A172 (cell line): ENCODE data around the gene CACNA1D. TPM values are rescaled to one million over a fixed set of nuclear protein-coding genes. Genes with fewer than 3 reads are reported as not detected.

Experiments
- DNase-seq: peaks from one replicate; pipeline ENCODE4 v3.0.0-alpha.2; 2015; ENCODE audit warnings: low spot score
- total RNA-seq: library from RNA; depleted of rRNA; stranded (reverse); fragments of >200 nt; shearing (Covaris generic); gene quantifications from 2 replicates; pipeline ENCODE4 v1.2.3, GENCODE V29; 2014

Gene CACNA1D
- total RNA-seq, 1 experiment from 2014 or later, result not detected

DNA sequence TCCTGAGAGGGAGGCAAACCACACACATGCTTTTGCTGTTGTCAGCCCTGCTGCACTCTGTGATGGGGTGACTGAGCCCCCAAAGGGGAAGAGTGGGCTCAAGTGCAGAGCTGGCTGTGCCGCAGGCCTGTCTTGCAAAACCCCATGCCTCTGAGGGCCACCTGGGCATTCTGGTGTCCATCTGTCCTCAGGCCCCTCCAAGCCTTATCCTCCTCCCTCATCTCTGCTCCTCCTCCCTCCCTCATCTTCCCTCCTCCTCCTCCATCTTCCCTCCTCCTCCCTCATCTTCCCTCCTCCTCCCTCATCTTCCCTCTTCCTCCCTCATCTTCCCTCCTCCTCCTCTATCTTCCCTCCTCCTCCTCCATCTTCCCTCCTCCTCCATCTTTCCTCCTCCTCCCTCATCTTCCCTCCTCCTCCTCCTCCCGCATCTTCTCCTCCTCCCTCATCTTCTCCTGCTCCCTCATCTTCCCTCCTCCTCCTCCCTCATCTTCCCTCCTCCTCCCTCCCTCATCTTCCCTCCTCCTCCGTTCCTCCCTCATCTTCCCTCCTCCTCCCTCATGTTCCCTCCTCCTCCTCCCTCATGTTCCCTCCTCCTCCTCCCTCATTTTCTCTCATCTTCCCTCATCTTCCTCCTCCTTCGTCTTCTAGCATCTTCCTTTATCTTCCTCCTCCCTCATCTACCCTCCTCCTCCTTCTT lies 311.2 kb downstream of the CACNA1D start:
- no peak for DNase-seq

DNA sequence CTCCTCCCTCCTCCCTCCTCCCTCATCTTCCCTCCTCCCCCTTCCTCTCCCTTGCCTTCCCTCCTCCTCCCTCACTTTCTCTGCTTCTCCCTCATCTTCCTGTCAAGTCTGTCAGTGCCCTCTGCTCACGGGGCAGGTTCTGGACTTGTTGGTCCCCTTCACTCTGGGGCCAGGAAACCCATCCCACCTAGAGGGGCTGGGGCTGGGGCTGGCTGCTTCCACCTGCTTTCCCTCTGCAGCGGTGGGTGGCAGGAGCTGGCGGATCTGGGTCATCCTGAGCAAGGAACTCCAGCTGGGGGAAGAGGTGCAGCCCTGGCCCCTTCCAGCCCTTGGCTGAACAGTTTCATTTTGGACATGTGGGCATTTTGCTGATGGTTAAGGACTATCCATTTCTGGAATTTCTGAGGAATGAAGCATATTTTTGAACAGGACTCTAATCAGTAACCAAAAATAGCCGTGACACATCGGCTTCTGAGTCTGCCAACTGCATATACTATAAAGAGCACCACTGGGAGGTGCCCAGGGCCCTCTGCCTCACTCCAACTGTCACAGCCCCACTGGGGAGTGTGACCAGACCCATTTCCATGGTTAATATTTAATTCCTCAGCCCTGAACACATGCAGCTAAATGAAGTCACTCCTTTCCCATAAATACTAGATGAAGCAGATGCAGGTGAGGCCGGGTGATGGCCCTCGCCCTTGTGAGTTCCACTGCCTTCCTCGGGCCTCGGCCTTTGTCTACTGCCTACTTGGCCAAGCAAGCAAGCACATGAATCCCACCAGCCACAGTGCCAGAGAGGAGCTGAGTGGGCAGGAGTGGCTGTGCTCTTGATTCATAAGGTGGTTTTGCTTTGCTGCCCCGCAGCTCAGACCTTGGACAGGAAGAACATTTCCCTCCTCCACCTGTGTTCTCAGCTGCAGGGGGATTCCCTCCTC lies 312.0 kb downstream of the CACNA1D start:
- peak; percentile 82 for DNase-seq

DNA sequence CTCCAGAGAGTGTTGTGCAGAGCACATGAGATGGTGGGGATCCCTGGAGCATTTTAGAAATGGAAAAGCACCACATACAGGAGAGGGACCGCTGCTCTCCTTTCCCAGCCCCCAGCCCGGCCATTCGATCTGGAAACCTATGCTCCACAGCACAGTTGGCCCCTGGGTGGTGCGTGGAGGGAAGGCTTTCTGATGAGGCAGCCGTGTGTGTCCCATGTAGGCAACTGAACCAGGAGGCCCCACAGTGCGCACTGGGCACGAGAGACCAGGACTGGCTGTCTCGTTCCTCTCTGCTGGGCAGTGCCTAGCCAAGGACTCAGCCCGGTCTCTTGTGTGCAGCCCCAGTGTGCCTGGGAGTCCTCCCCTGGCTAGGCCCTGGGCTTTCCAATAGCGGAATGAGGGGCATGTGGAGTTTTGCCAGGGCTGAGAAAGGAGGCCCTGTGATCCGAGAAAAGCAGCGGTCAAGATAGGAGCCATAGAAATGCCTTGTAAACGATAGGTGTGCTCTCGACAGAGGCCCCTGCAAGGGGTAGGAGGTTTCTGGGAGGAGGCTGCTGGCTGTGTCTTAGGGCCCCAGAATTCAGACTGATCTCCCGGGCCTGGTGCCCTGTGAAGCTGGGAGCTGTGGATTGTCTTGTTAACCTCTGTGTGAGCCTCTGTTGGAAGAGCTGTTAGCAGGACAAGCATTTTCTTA lies 312.9 kb downstream of the CACNA1D start:
- DNase-seq, result no peak

DNA sequence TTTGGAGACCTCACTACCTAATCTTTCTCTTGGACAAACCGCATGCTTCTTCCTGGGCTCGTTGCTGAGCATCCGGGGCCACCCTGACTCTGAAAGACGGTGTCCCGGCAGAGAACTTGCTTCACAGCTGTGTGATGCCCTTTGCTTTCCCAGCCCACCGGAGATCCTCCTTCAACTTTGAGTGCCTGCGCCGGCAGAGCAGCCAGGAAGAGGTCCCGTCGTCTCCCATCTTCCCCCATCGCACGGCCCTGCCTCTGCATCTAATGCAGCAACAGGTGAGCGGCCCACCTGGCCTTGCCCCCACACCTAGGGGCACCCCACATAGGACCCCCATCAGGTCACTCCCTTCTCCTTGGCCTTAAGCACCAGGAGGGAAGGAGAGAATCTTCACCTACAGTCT lies 314.1 kb downstream of the CACNA1D start:
- no peak for DNase-seq

DNA sequence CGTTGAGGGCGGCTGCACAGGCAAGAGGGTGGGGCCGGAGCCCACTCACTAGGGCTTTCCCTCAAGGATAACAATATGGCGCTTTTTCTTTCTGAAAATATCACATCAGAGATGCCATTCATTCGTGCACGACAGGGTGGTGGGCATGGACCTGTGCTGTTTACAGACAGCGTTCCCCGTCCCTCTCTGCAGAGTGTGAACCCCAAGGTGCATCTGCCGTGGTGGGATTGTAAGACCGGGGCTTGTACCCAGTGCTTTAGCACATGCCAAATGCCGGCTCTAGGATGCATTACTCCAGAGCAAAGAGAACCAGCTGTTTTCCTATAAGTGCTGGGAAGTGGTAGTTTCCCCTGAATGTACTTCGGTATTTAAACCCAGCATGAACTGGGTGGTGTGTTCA lies 314.9 kb downstream of the CACNA1D start:
- no peak for DNase-seq

DNA sequence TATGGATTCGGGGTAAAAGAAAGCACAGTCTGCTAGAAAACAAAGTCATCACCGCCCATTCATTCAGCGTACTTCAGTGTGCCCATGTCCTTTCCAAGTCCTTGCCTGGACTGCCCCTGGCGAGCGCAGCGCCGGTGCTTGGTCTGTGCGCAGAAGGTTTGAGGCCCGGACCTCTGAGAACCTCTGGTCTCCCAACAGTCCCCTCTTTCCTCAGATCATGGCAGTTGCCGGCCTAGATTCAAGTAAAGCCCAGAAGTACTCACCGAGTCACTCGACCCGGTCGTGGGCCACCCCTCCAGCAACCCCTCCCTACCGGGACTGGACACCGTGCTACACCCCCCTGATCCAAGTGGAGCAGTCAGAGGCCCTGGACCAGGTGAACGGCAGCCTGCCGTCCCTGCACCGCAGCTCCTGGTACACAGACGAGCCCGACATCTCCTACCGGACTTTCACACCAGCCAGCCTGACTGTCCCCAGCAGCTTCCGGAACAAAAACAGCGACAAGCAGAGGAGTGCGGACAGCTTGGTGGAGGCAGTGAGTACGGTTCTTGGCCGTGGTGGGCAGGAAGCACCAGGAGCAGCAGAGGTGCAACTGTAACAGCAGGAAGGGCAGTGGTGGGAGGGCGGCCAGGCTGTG lies 315.5 kb downstream of the CACNA1D start:
- DNase-seq, result no peak

DNA sequence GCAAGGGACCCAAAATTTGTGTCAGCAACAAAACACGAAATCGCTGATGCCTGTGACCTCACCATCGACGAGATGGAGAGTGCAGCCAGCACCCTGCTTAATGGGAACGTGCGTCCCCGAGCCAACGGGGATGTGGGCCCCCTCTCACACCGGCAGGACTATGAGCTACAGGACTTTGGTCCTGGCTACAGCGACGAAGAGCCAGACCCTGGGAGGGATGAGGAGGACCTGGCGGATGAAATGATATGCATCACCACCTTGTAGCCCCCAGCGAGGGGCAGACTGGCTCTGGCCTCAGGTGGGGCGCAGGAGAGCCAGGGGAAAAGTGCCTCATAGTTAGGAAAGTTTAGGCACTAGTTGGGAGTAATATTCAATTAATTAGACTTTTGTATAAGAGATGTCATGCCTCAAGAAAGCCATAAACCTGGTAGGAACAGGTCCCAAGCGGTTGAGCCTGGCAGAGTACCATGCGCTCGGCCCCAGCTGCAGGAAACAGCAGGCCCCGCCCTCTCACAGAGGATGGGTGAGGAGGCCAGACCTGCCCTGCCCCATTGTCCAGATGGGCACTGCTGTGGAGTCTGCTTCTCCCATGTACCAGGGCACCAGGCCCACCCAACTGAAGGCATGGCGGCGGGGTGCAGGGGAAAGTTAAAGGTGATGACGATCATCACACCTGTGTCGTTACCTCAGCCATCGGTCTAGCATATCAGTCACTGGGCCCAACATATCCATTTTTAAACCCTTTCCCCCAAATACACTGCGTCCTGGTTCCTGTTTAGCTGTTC lies 316.9 kb downstream of the CACNA1D start:
- no peak for DNase-seq

DNA sequence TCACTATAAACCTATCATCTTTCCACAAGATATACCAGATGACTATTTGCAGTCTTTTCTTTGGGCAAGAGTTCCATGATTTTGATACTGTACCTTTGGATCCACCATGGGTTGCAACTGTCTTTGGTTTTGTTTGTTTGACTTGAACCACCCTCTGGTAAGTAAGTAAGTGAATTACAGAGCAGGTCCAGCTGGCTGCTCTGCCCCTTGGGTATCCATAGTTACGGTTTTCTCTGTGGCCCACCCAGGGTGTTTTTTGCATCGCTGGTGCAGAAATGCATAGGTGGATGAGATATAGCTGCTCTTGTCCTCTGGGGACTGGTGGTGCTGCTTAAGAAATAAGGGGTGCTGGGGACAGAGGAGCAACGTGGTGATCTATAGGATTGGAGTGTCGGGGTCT lies 318.0 kb downstream of the CACNA1D start:
- no peak for DNase-seq

DNA sequence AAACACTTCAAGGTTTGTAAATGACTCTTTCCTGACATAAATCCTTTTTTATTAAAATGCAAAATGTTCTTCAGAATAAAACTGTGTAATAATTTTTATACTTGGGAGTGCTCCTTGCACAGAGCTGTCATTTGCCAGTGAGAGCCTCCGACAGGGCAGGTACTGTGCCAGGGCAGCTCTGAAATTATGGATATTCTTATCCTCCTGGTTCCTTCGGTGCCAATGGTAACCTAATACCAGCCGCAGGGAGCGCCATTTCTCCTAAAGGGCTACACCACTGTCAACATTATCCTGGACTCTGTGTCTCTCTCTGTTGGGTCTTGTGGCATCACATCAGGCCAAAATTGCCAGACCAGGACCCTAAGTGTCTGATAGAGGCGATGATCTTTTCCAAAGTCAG lies 318.8 kb downstream of the CACNA1D start:
- no peak for DNase-seq

DNA sequence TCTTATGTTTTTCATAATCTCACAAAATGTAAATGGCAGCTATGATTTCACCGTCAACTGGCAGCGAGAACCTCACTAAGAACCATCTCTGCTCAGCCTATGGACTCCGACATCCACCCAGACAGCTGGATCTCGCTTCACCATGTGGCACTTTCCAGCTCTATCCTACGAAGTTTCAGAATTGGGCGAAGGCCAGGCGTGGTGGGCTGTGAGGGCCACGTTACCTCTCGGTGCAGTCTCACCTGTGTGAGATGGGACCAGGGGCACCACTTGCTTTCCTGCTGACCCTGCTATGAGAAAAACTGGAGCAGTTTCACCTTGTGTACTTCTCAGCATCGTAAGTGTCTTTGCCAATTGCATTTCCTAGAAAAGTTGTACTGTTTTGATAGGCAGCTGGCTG lies 319.5 kb downstream of the CACNA1D start:
- DNase-seq, result no peak

DNA sequence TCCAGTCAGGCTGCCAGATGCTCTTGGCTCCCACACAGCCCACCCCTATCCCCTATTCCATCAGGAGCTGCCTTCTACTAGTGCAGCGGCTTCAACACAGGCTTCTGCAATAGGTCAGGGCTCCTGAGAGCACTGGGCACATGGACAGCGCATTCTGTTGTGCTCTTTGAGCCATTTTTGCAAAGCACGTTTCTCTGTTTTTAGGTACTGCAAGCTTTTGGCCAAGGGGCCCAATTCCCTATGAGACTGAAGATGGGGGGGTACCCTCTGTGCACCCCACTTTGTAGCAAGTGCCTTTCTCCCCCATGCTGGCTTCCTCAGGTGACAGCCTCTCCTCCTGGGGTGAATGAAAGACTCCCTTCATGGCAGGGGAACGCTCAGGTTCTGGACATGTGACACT lies 320.7 kb downstream of the CACNA1D start:
- DNase-seq, result no peak

DNA sequence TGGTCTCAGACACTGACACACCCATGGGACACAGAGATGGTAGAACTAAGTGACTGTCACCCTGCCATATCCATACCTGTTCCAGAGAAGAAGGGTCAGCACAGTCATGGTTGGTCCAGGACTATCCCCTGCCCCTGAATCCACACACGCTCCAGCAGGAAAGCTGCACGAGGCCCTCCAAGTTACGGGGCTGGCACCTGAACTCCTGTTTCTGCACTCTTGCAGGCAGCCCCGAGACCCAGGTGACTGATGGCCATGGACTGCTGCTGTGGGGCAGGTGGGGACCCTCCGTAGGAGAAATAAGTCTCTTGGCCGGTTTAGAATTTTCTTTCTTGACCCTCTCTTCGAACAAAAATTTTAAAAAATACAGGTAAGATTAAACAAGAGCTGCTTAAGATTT lies 321.2 kb downstream of the CACNA1D start:
- DNase-seq, result no peak

DNA sequence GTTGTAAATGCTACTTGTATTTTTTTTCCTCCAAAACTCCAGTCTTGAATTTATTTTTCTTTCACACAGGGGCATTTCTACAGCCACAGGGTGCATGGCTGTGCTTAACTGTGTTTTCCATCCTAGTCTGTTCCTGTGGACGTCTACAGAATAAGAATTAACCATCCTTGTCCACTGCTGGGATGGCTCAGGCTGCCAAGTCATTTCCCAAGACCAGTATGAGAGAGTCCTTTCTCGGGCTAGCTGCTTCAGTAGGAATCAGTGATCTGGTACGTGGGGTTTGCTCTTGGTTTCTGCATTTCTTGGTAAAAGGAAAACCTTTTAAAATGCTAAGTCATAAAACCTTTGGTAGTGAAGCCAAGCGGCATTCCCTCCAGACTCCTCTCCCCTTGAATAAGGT lies 322.0 kb downstream of the CACNA1D start:
- no peak for DNase-seq

DNA sequence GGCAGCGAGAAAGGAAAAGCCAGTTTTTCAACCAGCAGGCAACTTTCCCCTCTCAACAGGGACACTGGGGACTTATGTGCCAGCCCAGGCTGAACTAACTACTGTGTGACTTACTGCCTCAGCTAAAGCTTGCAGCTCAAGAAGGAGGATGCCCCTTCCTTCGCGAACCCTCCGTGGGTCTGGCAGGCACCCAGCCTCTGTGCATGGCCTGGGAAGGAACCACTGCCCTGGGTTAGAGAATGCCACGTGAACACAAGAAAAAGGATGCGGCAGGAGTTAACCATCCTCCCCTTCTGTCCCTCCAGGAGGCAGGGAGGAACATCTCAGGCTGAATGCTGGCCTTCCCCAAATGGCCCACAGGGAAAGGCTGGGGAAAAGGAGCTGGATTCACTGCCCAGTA lies 322.8 kb downstream of the CACNA1D start:
- DNase-seq, result no peak

DNA sequence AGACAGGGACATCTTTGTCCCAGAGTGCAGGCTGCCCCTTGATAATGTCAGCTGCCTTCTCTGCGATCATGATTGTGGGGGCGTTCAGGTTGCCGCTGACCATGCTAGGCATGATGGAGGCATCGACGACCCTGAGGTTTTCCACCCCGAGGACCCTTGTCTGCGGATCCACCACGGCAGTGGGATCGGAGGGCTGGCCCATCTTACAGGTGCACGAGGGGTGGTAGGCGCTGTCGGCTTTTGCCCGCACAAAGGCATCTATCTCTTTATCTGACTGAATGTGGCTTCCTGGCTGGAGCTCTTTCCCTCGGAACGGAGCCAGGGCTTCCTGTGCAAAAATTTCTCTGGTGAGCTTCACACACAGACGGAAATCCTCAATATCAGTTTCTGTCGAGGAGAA lies 323.4 kb downstream of the CACNA1D start:
- no peak for DNase-seq

DNA sequence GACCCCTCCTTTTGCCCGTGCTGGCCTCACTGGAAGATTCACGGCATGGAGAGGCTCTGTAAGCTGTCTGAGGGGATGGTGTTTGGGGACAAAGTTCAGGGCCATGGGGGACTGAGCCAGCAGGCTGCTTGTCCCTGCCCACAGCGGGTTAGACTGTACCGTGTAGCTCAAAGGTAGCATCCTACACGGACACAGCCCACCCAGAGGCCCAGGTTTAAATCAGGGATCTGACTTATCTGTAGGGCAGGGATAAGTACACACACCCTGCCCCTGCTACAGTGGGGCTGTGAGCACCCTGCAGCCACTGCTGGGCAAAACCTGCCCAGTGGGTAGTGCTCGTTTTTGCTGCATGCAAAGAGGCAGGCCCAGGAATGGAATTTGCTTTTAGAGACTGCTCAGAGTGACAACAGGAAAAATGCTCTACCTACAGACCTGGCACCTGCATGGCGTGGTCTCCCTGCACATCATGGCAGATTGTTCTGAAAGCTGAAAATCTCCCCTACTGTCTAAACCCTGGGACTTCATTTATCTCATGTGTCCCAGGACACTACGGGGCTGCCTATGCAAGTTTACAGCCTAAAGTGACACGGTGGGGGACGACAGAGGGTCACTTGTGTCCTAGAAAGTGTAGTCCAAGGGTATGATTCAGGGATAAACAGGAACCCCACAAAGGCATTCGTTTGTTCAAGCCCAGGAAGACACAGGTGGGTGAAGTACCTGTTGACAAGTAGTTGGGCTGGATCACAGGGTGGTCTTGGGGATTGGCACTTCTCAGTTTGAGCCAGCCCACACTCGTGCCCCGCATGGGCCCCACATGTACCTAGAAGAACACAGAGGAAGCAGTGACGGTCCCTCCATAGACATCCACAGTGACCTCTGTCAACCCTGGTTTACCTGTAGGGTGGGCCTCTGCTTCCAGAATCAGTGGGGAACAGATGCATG lies 324.1 kb downstream of the CACNA1D start:
- DNase-seq, result no peak

DNA sequence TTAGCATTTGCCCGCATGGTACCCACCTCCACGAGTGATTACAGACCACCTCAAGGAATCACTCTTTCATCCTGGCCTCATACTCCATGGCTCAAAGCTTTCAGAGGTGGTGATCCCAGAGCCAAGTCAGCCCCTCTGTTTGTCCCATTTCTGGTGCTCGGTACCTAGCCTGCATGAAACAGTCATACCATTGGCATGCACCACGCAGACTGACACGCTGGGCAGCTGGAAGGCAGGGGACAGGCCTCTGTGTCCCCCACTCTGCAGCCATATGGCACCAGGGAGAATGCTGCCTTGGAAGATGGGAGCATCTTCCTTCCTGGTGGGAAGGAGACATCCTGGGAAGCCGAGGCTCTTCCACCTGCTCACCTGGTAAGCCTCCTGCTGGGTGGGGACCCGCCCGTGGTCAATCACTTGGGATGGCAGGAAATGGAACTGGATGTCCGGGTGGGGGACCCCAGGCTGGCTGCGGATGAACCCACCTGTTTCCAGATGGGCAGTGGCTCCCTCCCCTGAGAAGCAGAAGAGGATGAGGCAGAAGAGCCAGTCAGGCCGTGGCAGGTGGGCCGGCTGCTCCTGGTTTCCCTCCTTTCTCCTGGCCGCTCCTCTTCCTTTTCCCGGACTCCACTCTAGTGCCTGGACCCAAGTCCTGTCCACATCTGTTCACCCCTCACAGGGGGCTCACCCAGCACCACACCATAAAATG lies 324.9 kb downstream of the CACNA1D start:
- DNase-seq, result no peak

DNA sequence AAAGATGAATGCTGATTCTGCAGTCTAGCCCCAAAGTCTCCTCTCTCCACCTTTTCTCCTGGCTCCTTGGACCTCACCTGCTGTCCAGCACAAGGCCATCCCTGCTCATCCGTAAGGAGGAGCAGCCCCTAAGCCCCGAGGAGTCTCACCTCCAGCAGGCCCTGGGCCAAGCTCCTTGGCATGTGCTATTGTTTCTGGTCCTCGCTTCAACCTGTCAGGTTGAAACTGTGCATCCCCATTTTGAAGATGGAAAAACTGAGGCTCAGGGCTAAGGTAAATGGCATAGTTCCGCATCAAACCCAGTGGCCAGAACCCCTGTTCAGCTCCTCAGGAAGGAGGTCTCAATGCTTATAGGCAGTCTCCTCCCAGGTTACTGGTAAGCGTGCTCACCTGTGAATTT lies 325.7 kb downstream of the CACNA1D start:
- no peak for DNase-seq

DNA sequence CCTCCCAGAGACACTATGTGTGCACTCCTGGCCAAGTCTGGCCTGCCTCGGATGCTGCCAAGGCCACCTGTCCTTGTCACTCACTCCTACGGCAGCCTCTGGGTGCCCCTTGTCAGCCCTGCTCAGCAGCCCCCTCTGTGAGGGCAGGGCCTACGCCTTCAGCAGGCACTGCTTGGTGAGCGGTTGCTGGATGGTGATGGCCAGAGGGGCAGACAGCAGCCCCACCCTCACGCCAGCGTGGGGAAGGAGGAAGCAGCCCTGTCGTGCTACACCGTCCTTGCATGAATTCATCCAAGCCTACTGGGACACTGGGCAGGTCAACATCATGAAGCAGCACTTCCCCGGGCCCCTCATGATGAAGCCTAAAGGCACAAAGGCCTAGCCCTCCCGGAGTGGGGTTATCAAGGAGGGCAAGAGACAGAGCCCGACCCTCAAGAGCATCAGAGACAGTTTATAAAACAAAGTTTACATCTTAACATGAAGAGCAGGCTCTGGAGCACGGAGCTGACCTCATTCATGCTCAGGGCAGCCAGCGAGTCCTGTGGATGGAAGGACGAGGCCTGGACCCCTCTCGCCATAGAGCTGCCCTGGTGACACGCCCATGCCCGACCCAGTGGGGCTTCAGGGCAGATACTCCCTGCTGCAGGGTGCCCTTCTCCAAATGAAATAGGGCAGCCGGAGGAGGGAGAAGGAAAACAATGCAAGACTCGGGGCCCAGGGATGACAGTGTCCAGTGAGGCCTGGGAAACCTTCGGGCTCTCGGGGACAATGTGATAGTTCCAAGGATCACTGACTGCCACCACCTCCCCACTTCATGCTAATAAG lies 326.6 kb downstream of the CACNA1D start:
- no peak for DNase-seq
